HepG2 (cell line): ENCODE data around the gene ZNF804A. TPM values are rescaled to one million over a fixed set of nuclear protein-coding genes. Genes with fewer than 3 reads are reported as not detected.

ENCODE experiments used
- ATAC-seq: fragments of 200-7000 bp; cut with Tn5 transposase; 3 replicates; pipeline ENCODE4 v1.9.1; 2020; ENCODE audit warnings: mild to moderate bottlenecking, moderate library complexity
- BruUV-seq: library from RNA; stranded (reverse); fragments of 400-500 nt; replicated peaks from 2 replicates; lab custom pipeline; 2021; lab: Mats Ljungman, UMichigan
- CTCF ChIA-PET: fragments of 300-600 bp; formaldehyde crosslinking; extraction: SDS; loops from one replicate; lab custom pipeline; 2021; ENCODE audit warnings: low total read pairs, inconsistent platforms, low intra/inter-chr PET ratio; lab: Yijun Ruan, JAX
- POLR2A ChIA-PET: fragments of 350-600 bp; sonication (Branson Sonifier 250); formaldehyde crosslinking; loops from one replicate; lab custom pipeline; 2020; ENCODE audit warnings: antibody characterized with exemption, inconsistent platforms; lab: Yijun Ruan, JAX
- DNase-seq: peaks from one replicate; pipeline ENCODE4 v3.0.0-alpha.2; 2015; ENCODE audit warnings: low spot score
- FAIRE-seq: peaks from 3 replicates; lab custom pipeline; 2011; peaks lifted over from hg19 to GRCh38; lab: Jason Lieb, UNC
- H2AFZ ChIP-seq: one replicate; pipeline ENCODE4 v1.6.1; 2011; ENCODE audit warnings: low read length, inconsistent platforms
- H3K27ac ChIP-seq: fragments of 300-600 bp; 3 replicates; pipeline ENCODE4 v1.8.0; 2011; ENCODE audit warnings: mixed run types, mild to moderate bottlenecking, mixed read lengths, low read length, inconsistent platforms; ENCODE audit not compliant: insufficient read depth; ENCODE audit errors: extremely low read length
- H3K27me3 ChIP-seq, 2 experiments: fragments of 200-600 bp in 1 of 2; 2 replicates in 1 of 2; 3 replicates in 1 of 2; pipeline versions ENCODE4 v1.6.0 to v1.8.0; 2011; ENCODE audit warnings: low read length in 2 of 2, mild to moderate bottlenecking in 2 of 2, moderate library complexity in 2 of 2, inconsistent platforms in 1 of 2; ENCODE audit not compliant: insufficient read depth in 2 of 2, control insufficient read depth in 1 of 2
- H3K36me3 ChIP-seq, 2 experiments: fragments of 200-600 bp in 1 of 2; replicated peaks in 1 of 2; 2 replicates in 1 of 2; 3 replicates in 1 of 2; pipeline versions ENCODE4 v1.5.1 to v1.8.0; 2011; ENCODE audit warnings: low read length in 2 of 2, inconsistent platforms in 1 of 2; ENCODE audit not compliant: insufficient read depth in 2 of 2, control insufficient read depth in 1 of 2
- H3K4me1 ChIP-seq: 2 replicates; pipeline ENCODE4 v1.5.1; 2012; ENCODE audit warnings: low read length, inconsistent platforms; ENCODE audit not compliant: insufficient read depth
- H3K4me2 ChIP-seq: 2 replicates; pipeline ENCODE4 v1.6.0; 2011; ENCODE audit warnings: low read depth, low read length, inconsistent platforms
- H3K4me3 ChIP-seq, 3 experiments: fragments of 200-600 bp in 1 of 3; sonication (generic), shearing (Covaris generic) in 1 of 3; replicated peaks in 1 of 3; 2 replicates each; pipeline ENCODE4 v1.5.1; 2011 to 2016; ENCODE audit warnings: low read length in 3 of 3, inconsistent platforms in 2 of 3, low read depth in 2 of 3, mild to moderate bottlenecking in 2 of 3, control low read depth in 1 of 3, mixed read lengths in 1 of 3; ENCODE audit not compliant: insufficient read depth in 1 of 3
- H3K79me2 ChIP-seq: one replicate; pipeline ENCODE4 v1.6.1; 2011; ENCODE audit warnings: low read length, inconsistent platforms; ENCODE audit not compliant: insufficient read depth
- H3K9ac ChIP-seq: 2 replicates; pipeline ENCODE4 v1.6.0; 2011; ENCODE audit warnings: mild to moderate bottlenecking, low read depth, low read length, inconsistent platforms; ENCODE audit not compliant: insufficient read depth
- H3K9me3 ChIP-seq: 2 replicates; pipeline ENCODE4 v1.5.1; 2012; ENCODE audit warnings: mild to moderate bottlenecking, low read length
- H4K20me1 ChIP-seq: 2 replicates; pipeline ENCODE4 v1.6.0; 2011; ENCODE audit warnings: inconsistent platforms, mild to moderate bottlenecking, low read length, moderate library complexity; ENCODE audit not compliant: insufficient read depth
- ATAD3A ChIP-seq: sonication (generic); formaldehyde crosslinking; IDR thresholded peaks from 2 replicates; pipeline ENCODE4 v1.4.0; 2020; ENCODE audit warnings: missing genetic modification reagents
- CHD4 ChIP-seq: fragments of 200-600 bp; sonication (generic); IDR thresholded peaks from 2 replicates; pipeline ENCODE4 v1.7.0; 2017; ENCODE audit warnings: mild to moderate bottlenecking, low read length, borderline replicate concordance
- CREB1 ChIP-seq, 2 experiments: fragments of 450-650 bp in 1 of 2; IDR thresholded peaks; 2 replicates each; pipeline ENCODE4 v1.6.1; 2016 to 2017; ENCODE audit warnings: control low read depth in 1 of 2, mild to moderate bottlenecking in 1 of 2, missing compliant biosample characterization in 1 of 2, missing genetic modification characterization in 1 of 2
- GPN1 ChIP-seq: sonication (generic); formaldehyde crosslinking; IDR thresholded peaks from 2 replicates; pipeline ENCODE4 v1.5.1; 2020; ENCODE audit warnings: missing genetic modification reagents, borderline replicate concordance
- HIVEP1 ChIP-seq: sonication (generic); formaldehyde crosslinking; IDR thresholded peaks from 2 replicates; pipeline ENCODE4 v1.4.0; 2020; ENCODE audit warnings: mild to moderate bottlenecking, missing genetic modification reagents
- MAFK ChIP-seq, 2 experiments: IDR thresholded peaks in 1 of 2; conservative IDR thresholded peaks in 1 of 2; 2 replicates each; pipeline ENCODE4 v1.6.1; 2011; ENCODE audit warnings: improper control_type of control experiment in 2 of 2, low read length in 2 of 2
- NCOR1 ChIP-seq: fragments of 200-600 bp; sonication (generic); IDR thresholded peaks from 2 replicates; pipeline ENCODE4 v1.7.0; 2017; ENCODE audit warnings: antibody characterized with exemption, low read length, borderline replicate concordance
- NFYC ChIP-seq: IDR thresholded peaks from 2 replicates; pipeline ENCODE4 v1.6.1; 2016; ENCODE audit warnings: missing genetic modification reagents, missing compliant biosample characterization
- PITX1 ChIP-seq: sonication (generic); formaldehyde crosslinking; IDR thresholded peaks from 2 replicates; pipeline ENCODE4 v1.5.1; 2020; ENCODE audit warnings: mild to moderate bottlenecking, missing genetic modification reagents
- RXRA ChIP-seq: sonication (generic); formaldehyde crosslinking; IDR thresholded peaks from 2 replicates; pipeline ENCODE4 v1.5.1; 2020; ENCODE audit warnings: missing genetic modification reagents
- ZC3H4 ChIP-seq: sonication (generic); formaldehyde crosslinking; IDR thresholded peaks from 2 replicates; pipeline ENCODE4 v1.4.0; 2020; ENCODE audit warnings: missing genetic modification reagents, borderline replicate concordance
- ZNF724P ChIP-seq: sonication (generic); formaldehyde crosslinking; IDR thresholded peaks from 2 replicates; pipeline ENCODE4 v1.8.0; 2022; ENCODE audit warnings: missing genetic modification reagents, borderline replicate concordance
- WGBS: methylation state at CpG from one replicate; pipeline ENCODE4 v1.1.6; 2017; ENCODE audit warnings: low lambda C conversion rate; 5-methylcytosine and 5-hydroxymethylcytosine counted together
- in situ Hi-C: cut with HindIII; loops from 2 replicates; pipeline ENCODE4 v1.10.0; 2017; ENCODE audit warnings: low pct_unique_long_range_greater_than_20kb; ENCODE audit not compliant: extremely low pct_ligation_motif_present
- intact Hi-C: fragments of 100-400 bp; cut with micrococcal nuclease; formaldehyde crosslinking; loops from one replicate; pipeline ENCODE4 v1.10.0; 2022; ENCODE audit not compliant: unreplicated experiment
- polyA plus RNA-seq, 8 experiments: library from polyadenylated mRNA; depleted of rRNA in 3 of 8; stranded (reverse) in 7 of 8; unstranded in 1 of 8; fragments of >200 nt; fragmentation: Illumina TruSeq in 4 of 8; extraction: Trizol in 4 of 8; gene quantifications; 2 replicates each; pipeline versions ENCODE4 v1.2.1 to v1.2.3, GENCODE V29; 2011 to 2016; ENCODE audit warnings: low read depth in 4 of 8, missing spikeins in 1 of 8, mixed read lengths in 1 of 8; ENCODE audit not compliant: insufficient read depth in 1 of 8
- total RNA-seq, 5 experiments: library from RNA; depleted of rRNA; stranded (reverse); fragments of >200 nt; fragmentation: Illumina TruSeq; extraction: Trizol; gene quantifications; 2 replicates each; pipeline ENCODE4 v1.2.3, GENCODE V29; 2016; ENCODE audit warnings: low read depth in 1 of 5
- TF ChIP-seq, protein P1 (sequence below): sonication (generic); formaldehyde crosslinking; IDR thresholded peaks from 2 replicates; pipeline ENCODE4 v1.4.0; 2020; ENCODE audit warnings: mild to moderate bottlenecking, missing genetic modification reagents
- TF ChIP-seq, protein P2 (sequence below): IDR thresholded peaks from 2 replicates; pipeline ENCODE4 v1.6.1; 2016; ENCODE audit warnings: missing genetic modification reagents, missing compliant biosample characterization
- TF ChIP-seq, protein P3 (sequence below): sonication (generic); formaldehyde crosslinking; IDR thresholded peaks from 2 replicates; pipeline ENCODE4 v1.4.0; 2020; ENCODE audit warnings: missing genetic modification reagents
- TF ChIP-seq, protein P4 (sequence below): sonication (generic); formaldehyde crosslinking; IDR thresholded peaks from 2 replicates; pipeline ENCODE4 v1.8.0; 2023; ENCODE audit warnings: mild to moderate bottlenecking, missing genetic modification reagents

Gene ZNF804A
- total and polyA plus RNA-seq, 2 of the 13 experiments (the other 11 are each of a cell fraction or from before 2014, with no cell fraction given), result 0.07 to 0.09 TPM

DNA sequence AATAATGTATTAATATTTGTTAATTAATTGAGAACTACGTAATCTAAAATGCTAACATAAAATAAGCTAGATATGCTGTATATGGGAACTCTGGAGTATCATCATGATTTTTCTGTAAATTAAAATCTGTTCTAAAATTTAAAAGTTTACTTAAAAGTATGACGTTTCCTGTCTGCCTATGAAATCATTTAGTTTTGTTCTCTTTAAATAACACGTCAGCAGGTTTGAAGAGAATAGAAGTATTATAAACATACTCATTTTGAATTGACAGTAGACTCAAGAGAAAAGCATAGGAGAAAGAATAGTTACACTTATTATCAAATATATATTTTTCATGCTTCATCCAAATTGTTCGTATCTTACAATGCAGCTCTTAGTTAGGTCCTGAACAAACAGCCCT is 19.1 kb upstream of the ZNF804A start:
- Histone ChIP-seq H4K20me1 (no peaks in the 10 kb centered on the region), H3K79me2 (no peaks in the 10 kb centered on the region), H3K27me3 (no peaks in the 10 kb centered on the region), H2AFZ (no peak overlapping the region), H3K4me3 (no peak overlapping the region)
- no peak for ATAC-seq
- no TSS peak for BruUV-seq
- POLR2A ChIA-PET, result no interaction called here
- CTCF ChIA-PET, result no interaction called here
- intact Hi-C loops, result no loop called here
- WGBS, result 26% methylated on average over 4 of the region's 4 CpGs
- FAIRE-seq, result no peak
- TF ChIP-seq HIVEP1 (CRISPR knock-in tag) (no peak), CREB1 (IDR thresholded peaks at IDR 0.05) (peak; percentile 52), CREB1 (CRISPR knock-in tag; IDR thresholded peaks at IDR 0.05) (no peak), GPN1 (CRISPR knock-in tag) (no peak), MAFK (conservative IDR thresholded peaks at IDR 0.05 in 1 of 2, IDR thresholded peaks at IDR 0.05 in 1 of 2; ENCODE audit: low read length in 2 of 2) (peak; percentile 32 to 63; a peak in 2 of 4 replicates)
- TF ChIP-seq, protein P1, sequence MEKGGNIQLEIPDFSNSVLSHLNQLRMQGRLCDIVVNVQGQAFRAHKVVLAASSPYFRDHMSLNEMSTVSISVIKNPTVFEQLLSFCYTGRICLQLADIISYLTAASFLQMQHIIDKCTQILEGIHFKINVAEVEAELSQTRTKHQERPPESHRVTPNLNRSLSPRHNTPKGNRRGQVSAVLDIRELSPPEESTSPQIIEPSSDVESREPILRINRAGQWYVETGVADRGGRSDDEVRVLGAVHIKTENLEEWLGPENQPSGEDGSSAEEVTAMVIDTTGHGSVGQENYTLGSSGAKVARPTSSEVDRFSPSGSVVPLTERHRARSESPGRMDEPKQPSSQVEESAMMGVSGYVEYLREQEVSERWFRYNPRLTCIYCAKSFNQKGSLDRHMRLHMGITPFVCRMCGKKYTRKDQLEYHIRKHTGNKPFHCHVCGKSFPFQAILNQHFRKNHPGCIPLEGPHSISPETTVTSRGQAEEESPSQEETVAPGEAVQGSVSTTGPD (CRISPR knock-in tag), result no peak
- TF ChIP-seq, all 625 proteins: peak for 2
- Histone ChIP-seq H3K36me3 (no peaks in the 10 kb centered on the region), H3K9ac (no peak overlapping the region), H3K9me3 (no peaks in the 10 kb centered on the region), H3K27ac (no peak overlapping the region), H3K4me2 (no peak overlapping the region), H3K4me1 (no peaks in the 10 kb centered on the region)
- in situ Hi-C loops, result no loop called here
- no peak for DNase-seq

DNA sequence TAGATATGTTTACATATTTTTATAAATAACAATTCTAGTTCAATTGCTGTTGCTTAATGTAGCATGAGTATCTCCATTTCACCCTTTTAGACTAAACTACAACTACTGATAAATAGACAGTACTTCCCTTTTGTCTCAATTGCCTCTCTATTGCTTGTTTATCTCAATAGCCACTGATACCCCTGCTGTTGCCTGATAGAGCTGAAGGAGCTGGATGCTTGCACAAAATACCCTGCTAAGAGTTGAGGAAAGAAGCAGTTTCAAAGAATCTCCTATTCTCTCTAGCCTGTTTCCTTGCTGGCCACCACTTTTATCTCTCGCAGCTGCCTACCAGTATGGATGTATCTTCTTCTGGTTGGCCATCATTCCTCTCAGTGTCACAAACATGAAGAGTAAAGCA is 16.9 kb upstream of the ZNF804A start:
- no peak for ATAC-seq
- no TSS peak for BruUV-seq
- Histone ChIP-seq H3K27me3 (no peaks in the 10 kb centered on the region), H3K9ac (no peak overlapping the region), H3K4me2 (no peak overlapping the region), H3K27ac (no peak overlapping the region), H3K4me1 (no peaks in the 10 kb centered on the region), H2AFZ (no peak overlapping the region), H3K9me3 (no peaks in the 10 kb centered on the region), H3K4me3 (no peak overlapping the region), H3K79me2 (no peaks in the 10 kb centered on the region), H3K36me3 (no peaks in the 10 kb centered on the region), H4K20me1 (no peaks in the 10 kb centered on the region)
- no peak for FAIRE-seq
- CTCF ChIA-PET, result no interaction called here
- in situ Hi-C loops (no loop called here), intact Hi-C loops (no loop called here)
- 4% methylated on average over 1 of the region's 1 CpG for WGBS
- POLR2A ChIA-PET, result no interaction called here
- DNase-seq, result no peak
- TF ChIP-seq NCOR1, result no peak
- no peak for TF ChIP-seq RXRA
- TF ChIP-seq CHD4, result no peak
- TF ChIP-seq PITX1, result no peak
- no peak for TF ChIP-seq ZC3H4 (CRISPR knock-in tag)
- TF ChIP-seq ATAD3A (CRISPR knock-in tag), result no peak
- TF ChIP-seq, protein P2, sequence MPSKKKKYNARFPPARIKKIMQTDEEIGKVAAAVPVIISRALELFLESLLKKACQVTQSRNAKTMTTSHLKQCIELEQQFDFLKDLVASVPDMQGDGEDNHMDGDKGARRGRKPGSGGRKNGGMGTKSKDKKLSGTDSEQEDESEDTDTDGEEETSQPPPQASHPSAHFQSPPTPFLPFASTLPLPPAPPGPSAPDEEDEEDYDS (CRISPR knock-in tag), result no peak
- no peak for TF ChIP-seq ZNF724P (CRISPR knock-in tag)
- no peak for TF ChIP-seq NFYC (CRISPR knock-in tag)
- TF ChIP-seq, protein P3, sequence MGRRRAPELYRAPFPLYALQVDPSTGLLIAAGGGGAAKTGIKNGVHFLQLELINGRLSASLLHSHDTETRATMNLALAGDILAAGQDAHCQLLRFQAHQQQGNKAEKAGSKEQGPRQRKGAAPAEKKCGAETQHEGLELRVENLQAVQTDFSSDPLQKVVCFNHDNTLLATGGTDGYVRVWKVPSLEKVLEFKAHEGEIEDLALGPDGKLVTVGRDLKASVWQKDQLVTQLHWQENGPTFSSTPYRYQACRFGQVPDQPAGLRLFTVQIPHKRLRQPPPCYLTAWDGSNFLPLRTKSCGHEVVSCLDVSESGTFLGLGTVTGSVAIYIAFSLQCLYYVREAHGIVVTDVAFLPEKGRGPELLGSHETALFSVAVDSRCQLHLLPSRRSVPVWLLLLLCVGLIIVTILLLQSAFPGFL (CRISPR knock-in tag), result no peak
- TF ChIP-seq, protein P4, sequence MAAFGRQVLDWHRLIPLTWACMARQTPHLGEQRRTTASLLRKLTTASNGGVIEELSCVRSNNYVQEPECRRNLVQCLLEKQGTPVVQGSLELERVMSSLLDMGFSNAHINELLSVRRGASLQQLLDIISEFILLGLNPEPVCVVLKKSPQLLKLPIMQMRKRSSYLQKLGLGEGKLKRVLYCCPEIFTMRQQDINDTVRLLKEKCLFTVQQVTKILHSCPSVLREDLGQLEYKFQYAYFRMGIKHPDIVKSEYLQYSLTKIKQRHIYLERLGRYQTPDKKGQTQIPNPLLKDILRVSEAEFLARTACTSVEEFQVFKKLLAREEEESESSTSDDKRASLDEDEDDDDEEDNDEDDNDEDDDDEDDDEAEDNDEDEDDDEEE (CRISPR knock-in tag), result no peak
